ENCODE measurements around the gene BANF2.

DNA sequence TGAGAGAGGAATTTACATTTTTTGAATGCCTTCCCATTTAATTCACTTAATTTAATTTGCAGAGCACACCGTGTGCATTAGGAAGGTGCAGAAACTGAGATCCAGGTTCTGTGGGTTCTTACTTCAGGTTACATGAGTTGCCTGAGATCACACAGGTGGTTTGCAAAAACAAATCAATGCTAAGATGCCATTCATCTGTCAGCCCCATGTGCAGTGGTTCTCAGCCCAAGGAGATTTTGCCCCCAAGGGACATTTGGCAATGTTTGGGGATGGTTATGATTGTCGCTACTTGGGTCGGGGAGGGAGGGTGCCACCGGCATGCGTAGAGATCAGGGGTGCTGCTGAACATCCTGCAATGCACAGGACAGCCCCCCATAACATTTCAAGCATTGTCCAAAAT, 34.6 kb downstream of the BANF2 start:
- TF ChIP-seq EZH2 (IDR thresholded peaks at IDR 0.05) (no peak), ELF1 (IDR thresholded peaks at IDR 0.05; ENCODE audit: borderline replicate concordance, low read depth) (no peak), ZNF274 (IDR thresholded peaks at IDR 0.05; ENCODE audit: low read depth, low read length) (no peak), SIN3A (IDR thresholded peaks at IDR 0.05; ENCODE audit: low read depth) (no peak), POLR2A (IDR thresholded peaks at IDR 0.05; ENCODE audit: borderline replicate concordance, extremely low read depth, insufficient read depth, insufficient read length) (no peak)
- TF ChIP-seq, protein P1, sequence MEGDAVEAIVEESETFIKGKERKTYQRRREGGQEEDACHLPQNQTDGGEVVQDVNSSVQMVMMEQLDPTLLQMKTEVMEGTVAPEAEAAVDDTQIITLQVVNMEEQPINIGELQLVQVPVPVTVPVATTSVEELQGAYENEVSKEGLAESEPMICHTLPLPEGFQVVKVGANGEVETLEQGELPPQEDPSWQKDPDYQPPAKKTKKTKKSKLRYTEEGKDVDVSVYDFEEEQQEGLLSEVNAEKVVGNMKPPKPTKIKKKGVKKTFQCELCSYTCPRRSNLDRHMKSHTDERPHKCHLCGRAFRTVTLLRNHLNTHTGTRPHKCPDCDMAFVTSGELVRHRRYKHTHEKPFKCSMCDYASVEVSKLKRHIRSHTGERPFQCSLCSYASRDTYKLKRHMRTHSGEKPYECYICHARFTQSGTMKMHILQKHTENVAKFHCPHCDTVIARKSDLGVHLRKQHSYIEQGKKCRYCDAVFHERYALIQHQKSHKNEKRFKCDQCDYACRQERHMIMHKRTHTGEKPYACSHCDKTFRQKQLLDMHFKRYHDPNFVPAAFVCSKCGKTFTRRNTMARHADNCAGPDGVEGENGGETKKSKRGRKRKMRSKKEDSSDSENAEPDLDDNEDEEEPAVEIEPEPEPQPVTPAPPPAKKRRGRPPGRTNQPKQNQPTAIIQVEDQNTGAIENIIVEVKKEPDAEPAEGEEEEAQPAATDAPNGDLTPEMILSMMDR (IDR thresholded peaks at IDR 0.05 in 2 of 3, conservative IDR thresholded peaks at IDR 0.05 in 1 of 3; ENCODE audit: borderline replicate concordance in 1 of 3, insufficient read depth in 1 of 3, low read depth in 2 of 3, low read length in 2 of 3), result no peak

All from HCT116 (cell line).